ENCODE results near the gene PCDHB15.
"Not testable (repeated sequence)": the region's sequence is repeated elsewhere in the genome, so short reads cannot be mapped to it uniquely, and the experiment has no call there.

- TF ChIP-seq CTCF, EZH2, EZH2phosphoT487 (IDR thresholded peaks at IDR 0.05): not testable (repeated sequence)
Observed at GRCh38 chr5:141201126-141201525, 44.1 kb upstream of the PCDHB15 start.
